Fibroblast of villous mesenchyme (primary cell): Measurements from ENCODE around the gene HOXD11. TPM values are rescaled to one million over a fixed set of nuclear protein-coding genes. Genes with fewer than 3 reads are reported as not detected.

Source experiments
- DNase-seq: peaks from one replicate; pipeline ENCODE4 v3.0.0-alpha.2; 2010; ENCODE audit warnings: low read depth
- H3K4me3 ChIP-seq: 2 replicates; pipeline ENCODE4 v1.5.1; 2011; ENCODE audit warnings: low read depth, mild to moderate bottlenecking, low read length
- total RNA-seq: library from RNA; depleted of rRNA; stranded (reverse); fragments of >200 nt; gene quantifications from 2 replicates; pipeline ENCODE4 v1.2.3, GENCODE V29; 2012
- TF ChIP-seq, protein P1 (sequence below): IDR thresholded peaks from 2 replicates; pipeline ENCODE4 v1.5.1; 2012; ENCODE audit warnings: low read depth, mild to moderate bottlenecking, low read length; ENCODE audit not compliant: insufficient read depth

Gene HOXD11
- total RNA-seq, 1 donor = 42.3 TPM

DNA sequence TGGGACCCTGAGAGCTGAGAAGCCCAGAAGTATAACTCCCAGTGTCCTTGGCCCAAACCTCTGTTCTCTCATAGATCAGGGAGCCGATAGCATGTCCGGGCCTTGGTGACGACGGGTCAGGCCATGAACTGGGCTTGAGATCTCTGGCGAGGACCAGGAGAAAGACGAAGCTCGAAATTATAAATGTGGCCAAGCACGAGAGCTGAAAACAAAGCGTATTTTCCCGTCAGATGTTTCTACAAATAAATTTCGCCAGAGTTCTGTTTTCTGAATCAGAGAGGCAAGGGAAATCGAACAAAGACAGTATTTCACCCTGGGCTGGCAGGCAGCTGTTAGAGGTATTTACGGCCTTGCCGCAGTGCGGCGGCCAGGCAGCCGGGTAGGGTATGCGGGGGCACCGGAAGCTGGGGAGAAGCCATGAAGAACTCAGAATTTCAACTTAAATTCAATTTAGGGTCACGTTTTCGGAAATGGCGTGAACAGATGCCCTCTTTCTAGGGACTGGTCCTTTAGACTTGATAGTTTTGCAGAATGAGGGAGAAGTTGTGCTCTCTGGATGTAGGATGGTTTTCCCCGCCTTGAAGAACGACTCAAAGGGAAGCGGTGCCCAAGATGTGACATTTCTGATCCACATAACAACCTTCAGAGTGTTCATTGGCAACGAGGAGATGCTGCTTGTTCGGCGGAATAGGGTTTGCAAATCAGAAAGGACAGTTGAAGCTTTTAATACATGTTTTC, 32.0 kb downstream of the HOXD11 start:
- peak; percentile 43 for DNase-seq
- H3K4me3 ChIP-seq = peak overlapping the region; percentile 67
- TF ChIP-seq, protein P1, sequence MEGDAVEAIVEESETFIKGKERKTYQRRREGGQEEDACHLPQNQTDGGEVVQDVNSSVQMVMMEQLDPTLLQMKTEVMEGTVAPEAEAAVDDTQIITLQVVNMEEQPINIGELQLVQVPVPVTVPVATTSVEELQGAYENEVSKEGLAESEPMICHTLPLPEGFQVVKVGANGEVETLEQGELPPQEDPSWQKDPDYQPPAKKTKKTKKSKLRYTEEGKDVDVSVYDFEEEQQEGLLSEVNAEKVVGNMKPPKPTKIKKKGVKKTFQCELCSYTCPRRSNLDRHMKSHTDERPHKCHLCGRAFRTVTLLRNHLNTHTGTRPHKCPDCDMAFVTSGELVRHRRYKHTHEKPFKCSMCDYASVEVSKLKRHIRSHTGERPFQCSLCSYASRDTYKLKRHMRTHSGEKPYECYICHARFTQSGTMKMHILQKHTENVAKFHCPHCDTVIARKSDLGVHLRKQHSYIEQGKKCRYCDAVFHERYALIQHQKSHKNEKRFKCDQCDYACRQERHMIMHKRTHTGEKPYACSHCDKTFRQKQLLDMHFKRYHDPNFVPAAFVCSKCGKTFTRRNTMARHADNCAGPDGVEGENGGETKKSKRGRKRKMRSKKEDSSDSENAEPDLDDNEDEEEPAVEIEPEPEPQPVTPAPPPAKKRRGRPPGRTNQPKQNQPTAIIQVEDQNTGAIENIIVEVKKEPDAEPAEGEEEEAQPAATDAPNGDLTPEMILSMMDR = no peak

DNA sequence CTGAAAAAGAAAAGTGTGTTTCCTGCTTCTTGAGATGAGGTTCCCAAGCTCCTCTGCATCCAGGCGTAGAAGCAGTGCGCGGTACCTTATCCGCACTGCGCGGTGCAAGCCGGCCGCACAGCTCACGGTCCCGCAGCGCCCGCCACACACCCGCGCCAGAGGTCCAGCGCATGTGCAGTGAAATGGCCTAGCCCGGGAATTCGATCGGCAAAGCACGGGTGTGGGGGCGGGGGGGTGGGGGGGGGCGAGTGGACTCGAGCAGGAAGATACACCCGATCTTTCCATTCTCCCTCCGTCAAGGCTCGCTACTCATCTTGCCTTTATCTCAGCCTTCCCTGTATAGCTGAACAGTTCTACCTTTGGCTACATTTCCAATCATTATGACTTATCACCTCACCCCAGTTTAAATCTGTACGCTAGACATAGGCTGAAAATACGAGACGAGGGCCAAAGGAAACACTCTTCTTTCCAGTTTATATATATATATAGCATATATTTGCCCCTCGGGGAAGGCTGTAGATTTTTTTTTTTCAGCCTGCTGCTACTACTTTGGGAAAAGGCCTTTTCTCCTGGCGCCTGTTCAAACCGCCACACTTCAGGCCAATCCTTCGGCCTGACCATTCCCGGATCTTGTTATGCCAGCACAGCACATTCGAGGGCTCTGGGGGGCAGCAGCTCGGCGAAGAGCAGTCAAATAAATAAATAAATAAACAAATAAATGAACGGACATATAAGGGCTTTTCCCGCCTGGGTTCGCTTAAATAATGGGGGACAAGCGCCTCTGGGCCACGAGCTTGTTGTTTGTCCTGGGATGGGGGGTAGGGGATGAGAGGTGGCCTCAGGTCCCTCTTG, 32.8 kb downstream of the HOXD11 start:
- peak; percentile 37 for DNase-seq
- TF ChIP-seq, protein P1 = no peak
- H3K4me3 ChIP-seq = peak overlapping the region; percentile 67

DNA sequence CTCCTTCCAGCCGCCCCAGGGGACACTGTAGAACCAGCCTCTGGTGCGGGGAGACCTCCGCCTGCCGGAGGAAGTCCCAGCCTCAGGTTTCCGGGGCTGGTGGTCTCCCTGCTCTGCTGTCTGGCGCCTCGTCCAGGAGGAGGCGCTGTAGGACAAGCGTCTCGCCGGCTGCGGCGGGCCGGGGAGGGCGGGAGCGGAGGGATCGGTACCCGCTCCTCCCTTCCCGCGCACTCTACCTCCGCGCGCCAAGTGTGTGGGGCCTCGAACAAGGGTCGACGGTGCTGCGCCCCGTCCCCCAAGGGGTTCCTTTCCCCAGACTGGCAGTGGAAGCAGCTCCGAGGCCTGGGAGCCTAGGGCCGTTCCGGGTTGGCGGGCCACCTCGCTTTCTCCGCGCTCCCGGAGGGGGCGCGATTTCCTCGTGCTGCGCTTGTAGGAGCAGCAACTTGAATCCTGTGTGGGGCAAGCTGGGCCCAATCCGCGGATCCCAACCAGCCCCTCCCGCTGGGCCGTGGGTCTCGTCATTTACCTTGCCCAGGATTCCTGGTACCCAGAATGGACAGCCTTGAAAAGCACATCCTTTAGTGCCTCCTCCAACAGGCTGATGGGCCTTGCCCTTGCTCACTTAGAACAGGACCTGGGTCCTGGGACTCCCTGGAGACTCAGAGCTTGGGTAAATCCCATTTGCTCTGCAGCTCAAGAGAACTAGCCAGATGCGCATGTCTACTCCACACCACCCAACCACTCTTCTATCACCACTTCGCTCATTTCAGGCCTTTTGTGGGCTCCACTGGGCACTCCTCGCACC, 33.6 kb downstream of the HOXD11 start:
- TF ChIP-seq, protein P1 = peak; percentile 81
- DNase-seq = peak; percentile 68
- peak overlapping the region; percentile 62 for H3K4me3 ChIP-seq

DNA sequence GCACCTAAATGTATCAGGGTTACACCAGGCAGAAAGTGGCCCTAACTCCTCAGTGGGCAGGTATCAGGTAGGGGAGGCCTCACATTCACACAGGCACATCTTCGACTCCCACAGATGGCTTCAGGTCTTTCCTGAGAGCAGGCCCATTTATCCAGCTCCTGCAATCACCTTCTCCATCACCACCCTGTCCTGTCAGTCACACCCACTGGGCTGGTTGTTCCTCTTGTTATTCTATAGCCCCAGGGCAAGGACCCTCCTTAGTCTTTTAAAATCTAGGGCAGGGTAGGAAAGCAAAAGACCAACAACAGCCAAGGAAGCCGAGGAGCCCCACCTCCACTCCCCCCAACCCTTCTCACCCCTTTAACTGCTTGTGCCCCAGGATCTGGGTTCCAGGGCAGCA, 35.2 kb downstream of the HOXD11 start:
- H3K4me3 ChIP-seq = no peak overlapping the region
- TF ChIP-seq, protein P1 = no peak
- no peak for DNase-seq

DNA sequence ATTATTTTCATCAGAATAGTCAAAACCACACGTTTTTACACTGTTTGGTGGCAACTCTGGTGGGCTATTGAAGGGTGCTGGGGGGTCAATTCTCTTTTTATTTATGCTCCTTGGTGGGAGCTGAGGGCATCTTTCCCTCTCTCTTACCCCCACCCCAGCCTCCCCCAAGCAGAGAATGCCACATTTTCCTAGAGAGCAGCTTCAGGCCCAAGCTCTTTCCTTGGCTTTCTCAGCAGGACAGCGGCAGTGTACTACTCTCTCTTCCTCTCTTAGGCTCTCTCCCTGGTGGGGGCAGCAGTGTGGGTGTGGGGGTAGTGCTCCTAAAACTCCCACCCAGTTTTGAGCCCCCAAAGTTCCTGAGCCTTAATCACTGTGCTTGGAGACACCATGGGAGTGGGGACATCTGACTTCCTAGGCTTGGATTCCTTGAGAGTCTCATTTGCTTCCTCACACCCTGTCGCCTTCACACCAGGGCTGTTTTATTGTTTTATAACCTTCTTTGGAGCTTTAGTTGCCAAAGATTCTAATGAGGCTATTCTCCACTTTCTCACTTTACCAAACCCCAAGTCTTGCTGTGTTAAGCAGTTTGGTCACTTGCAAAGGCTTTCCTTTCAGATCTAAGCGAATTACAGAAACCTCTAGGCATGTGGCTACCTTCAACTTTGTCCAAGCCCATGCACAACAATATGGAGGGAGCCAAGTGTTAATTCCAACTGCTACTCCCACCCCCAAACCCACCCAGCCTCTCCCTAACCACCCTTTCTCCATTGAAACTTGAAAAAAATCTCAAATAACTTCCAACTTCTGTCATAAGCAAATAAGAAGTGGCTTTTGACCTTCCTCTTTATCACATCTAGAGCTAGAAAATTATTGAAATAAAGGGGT, 38.2 kb downstream of the HOXD11 start:
- H3K4me3 ChIP-seq = no peak overlapping the region
- DNase-seq = no peak
- TF ChIP-seq, protein P1 = no peak

DNA sequence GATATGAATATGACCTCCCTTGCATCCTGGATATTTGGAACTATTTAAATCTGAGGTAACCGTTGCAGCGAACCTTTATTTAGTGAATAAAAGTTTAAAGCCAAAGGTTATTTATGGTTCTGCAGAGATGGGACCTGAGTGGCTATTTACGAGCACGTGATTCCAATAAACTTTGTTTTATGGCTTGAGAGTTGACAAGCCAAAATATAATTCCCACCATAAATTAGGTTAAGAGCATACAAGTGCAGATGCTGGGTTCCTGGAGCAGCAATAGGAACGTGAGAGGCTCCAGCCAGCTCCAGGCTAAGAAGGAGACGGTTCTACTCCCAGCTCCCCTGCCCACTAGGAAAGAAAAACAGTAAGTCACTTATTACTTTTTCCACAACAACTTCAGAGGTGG, 39.0 kb downstream of the HOXD11 start:
- TF ChIP-seq, protein P1 = no peak
- H3K4me3 ChIP-seq = no peak overlapping the region
- DNase-seq = peak; percentile 42
